ENCODE data around the gene ZNF394.
A peak's percentile ranks its signal among the peaks of the same experiment; 100 is the strongest.
"Not testable (repeated sequence)": the region's sequence is repeated elsewhere in the genome, so short reads cannot be mapped to it uniquely, and the experiment has no call there.

The ZNF394 gene

DNA sequence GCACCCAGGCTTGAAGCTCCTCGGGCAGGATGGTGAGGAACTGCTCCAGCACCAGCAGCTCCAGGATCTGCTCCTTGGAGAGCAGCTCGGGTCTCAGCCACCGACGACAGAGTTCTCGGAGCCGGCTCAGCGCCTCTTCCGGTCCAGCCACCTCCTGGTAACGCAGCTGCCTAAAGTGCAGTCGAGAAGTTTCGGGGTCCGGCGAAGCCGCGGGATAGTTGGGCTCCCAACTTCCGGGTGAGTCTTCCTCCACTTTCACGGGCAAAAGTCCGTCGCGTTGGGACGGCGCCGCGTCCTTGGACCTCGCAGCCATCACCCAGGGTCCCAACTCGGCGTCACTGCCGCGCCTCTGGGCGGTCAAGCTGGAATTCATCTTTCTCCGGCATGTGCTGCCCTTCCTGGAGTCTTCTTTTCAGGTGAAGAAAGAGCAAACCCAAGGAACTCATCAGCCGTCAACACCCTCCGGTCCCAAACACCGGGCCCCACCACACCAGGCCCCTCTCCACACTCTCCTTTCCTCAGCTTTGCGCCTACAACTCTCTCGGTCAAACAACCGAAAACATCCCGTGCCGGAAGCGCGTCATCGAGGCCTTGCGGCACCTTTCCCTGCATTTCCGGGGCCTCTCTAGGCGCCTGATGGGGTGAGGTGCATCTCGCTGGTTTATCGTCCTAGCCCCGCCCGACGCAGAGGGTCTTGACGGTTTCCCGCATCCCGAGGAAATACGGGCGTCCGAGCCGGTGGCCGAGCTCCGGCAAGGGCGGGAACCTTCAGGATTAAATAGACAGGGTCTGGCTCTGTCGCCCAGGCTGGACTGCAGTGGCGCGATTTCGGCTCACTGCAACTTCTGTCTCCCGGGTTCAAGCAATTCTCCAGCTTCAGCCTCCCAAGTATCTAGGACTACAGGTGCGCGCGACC lies at the start of gene ZNF394:
ZNF394 (minus strand) TSS at position 561 of the 916 bp plus-strand sequence; CDS start at position 373, 188 bp downstream.
- Histone ChIP-seq H3K4me1 (ENCODE audit: control insufficient read depth, low read depth, low read length) (peaks cover 3% of the 10 kb centered on the region), H3K9me3 (ENCODE audit: control insufficient read depth, low read depth, low read length) (no peaks in the 10 kb centered on the region), H3K27me3 (ENCODE audit: control insufficient read depth, insufficient read depth, low read length) (no peaks in the 10 kb centered on the region), H3K27ac (ENCODE audit: low read length) (peak within 1 kb of the TSS; percentile 55), H3K36me3 (ENCODE audit: control insufficient read depth, low read depth, low read length) (no peaks in the 10 kb centered on the region), H3K4me3 (ENCODE audit: low read length) (peak within 1 kb of the TSS; percentile 95), H3K9ac (ENCODE audit: low read length) (peak within 1 kb of the TSS; percentile 83)

DNA sequence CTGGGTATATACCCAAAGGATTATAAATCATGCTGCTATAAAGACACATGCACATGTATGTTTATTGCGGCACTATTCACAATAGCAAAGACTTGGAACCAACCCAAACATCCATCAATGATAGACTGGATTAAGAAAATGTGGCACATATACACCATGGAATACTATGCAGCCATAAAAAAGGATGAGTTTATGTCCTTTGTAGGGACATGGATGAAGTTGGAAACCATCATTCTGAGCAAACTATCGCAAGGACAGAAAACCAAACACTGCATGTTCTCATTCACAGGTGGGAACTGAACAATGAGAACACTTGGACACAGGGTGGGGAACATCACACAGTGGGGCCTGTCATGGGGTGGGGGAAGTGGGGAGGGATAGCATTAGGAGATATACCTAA lies 49.5 kb upstream of the ZNF394 start:
- not testable (repeated sequence) for H3K27me3 ChIP-seq (ENCODE audit: control insufficient read depth, insufficient read depth, low read length); H3K4me3 ChIP-seq (ENCODE audit: low read length); H3K9me3 ChIP-seq (ENCODE audit: control insufficient read depth, low read depth, low read length); H3K9ac ChIP-seq (ENCODE audit: low read length); H3K27ac ChIP-seq (ENCODE audit: low read length); H3K4me1 ChIP-seq (ENCODE audit: control insufficient read depth, low read depth, low read length)
- peaks cover 12% of the 10 kb centered on the region for H3K36me3 ChIP-seq (ENCODE audit: control insufficient read depth, low read depth, low read length)

- H3K27me3 ChIP-seq (ENCODE audit: control insufficient read depth, insufficient read depth, low read length); H3K9me3 ChIP-seq (ENCODE audit: control insufficient read depth, low read depth, low read length); H3K4me1 ChIP-seq (ENCODE audit: control insufficient read depth, low read depth, low read length); H3K9ac ChIP-seq (ENCODE audit: low read length); H3K27ac ChIP-seq (ENCODE audit: low read length); H3K4me3 ChIP-seq (ENCODE audit: low read length): not testable (repeated sequence)
- H3K36me3 ChIP-seq (ENCODE audit: control insufficient read depth, low read depth, low read length), result peaks cover 12% of the 10 kb centered on the region
Observed at GRCh38 chr7:99545308-99545707, 45.2 kb upstream of the ZNF394 start.

DNA sequence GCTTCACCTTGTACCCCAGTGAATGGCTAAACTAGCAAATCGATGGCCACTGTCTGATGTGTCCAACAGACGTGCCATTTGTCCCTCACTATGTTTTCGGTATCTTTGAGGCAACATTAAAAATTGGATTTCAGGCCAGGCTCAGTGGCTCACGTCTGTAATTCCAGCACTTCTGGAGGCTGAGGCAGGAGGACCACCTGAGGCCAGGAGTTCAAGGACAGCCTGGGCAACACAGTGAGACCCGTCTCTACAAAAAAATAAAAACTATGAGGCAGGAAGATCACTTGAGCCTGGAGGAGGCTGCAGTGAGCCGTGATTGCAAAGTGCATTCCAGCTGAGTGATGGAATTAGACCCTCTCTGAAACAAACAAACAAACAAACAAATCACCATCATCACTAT lies 43.8 kb upstream of the ZNF394 start:
- Histone ChIP-seq H3K4me1 (ENCODE audit: control insufficient read depth, low read depth, low read length) (no peaks in the 10 kb centered on the region), H3K9me3 (ENCODE audit: control insufficient read depth, low read depth, low read length) (peaks cover 9% of the 10 kb centered on the region), H3K4me3 (ENCODE audit: low read length) (no peak overlapping the region), H3K27me3 (ENCODE audit: control insufficient read depth, insufficient read depth, low read length) (no peaks in the 10 kb centered on the region), H3K27ac (ENCODE audit: low read length) (no peak overlapping the region), H3K9ac (ENCODE audit: low read length) (no peak overlapping the region), H3K36me3 (ENCODE audit: control insufficient read depth, low read depth, low read length) (peaks cover 12% of the 10 kb centered on the region)

GRCh38 chr7:99543081-99543671 lies 43.1 kb upstream of the ZNF394 start:
- Histone ChIP-seq H3K9ac (ENCODE audit: low read length) (no peak overlapping the region), H3K9me3 (ENCODE audit: control insufficient read depth, low read depth, low read length) (peaks cover 9% of the 10 kb centered on the region), H3K36me3 (ENCODE audit: control insufficient read depth, low read depth, low read length) (peaks cover 12% of the 10 kb centered on the region), H3K4me3 (ENCODE audit: low read length) (no peak overlapping the region), H3K27me3 (ENCODE audit: control insufficient read depth, insufficient read depth, low read length) (no peaks in the 10 kb centered on the region), H3K27ac (ENCODE audit: low read length) (no peak overlapping the region), H3K4me1 (ENCODE audit: control insufficient read depth, low read depth, low read length) (no peaks in the 10 kb centered on the region)

DNA sequence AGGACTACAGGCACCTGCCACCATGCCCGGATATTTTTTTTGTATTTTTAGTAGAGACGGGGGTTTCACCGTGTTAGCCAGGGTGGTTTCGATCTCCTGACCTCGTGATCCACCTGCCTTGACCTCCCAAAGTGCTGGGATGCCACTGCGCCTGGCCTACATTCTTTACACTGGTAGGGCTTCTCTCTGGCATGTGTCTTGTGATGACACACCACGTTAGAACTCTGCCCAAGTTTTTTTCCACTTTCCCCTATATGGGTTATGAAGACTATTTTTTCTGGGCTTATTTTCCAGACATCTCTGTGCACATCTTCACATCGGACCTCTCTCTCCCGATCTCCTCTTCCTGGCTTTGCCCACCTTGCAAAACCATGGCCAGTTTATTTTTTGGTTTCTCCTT lies 41.1 kb upstream of the ZNF394 start:
- H3K9ac ChIP-seq (ENCODE audit: low read length), result no peak overlapping the region
- H3K9me3 ChIP-seq (ENCODE audit: control insufficient read depth, low read depth, low read length), result peaks cover 9% of the 10 kb centered on the region
- H3K36me3 ChIP-seq (ENCODE audit: control insufficient read depth, low read depth, low read length), result no peaks in the 10 kb centered on the region

DNA sequence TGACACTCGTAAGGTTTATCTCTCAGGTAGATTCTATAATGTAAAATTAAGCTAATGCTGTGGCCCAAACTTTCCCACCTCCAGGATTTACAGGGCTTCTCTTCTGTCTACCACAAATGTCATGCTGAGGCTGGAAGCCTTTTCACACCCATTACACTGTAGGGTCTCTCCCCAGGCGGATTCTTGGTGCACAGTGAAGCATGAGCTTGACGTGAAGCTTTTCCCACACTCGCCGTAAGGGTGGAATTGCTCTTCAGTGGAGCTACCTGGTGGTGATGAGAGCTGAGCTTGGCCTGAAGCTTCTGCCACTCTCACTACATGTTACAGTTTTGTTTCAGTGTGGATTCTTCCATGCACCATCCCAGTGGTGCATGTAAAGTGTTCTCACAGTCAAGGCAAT lies 40.5 kb upstream of the ZNF394 start:
- H3K36me3 ChIP-seq (ENCODE audit: control insufficient read depth, low read depth, low read length), result no peaks in the 10 kb centered on the region
- peaks cover 9% of the 10 kb centered on the region for H3K9me3 ChIP-seq (ENCODE audit: control insufficient read depth, low read depth, low read length)
- no peaks in the 10 kb centered on the region for H3K27me3 ChIP-seq (ENCODE audit: control insufficient read depth, insufficient read depth, low read length)

More for the DNA sequence above, 41.1 kb upstream of the ZNF394 start:
- Histone ChIP-seq H3K4me1 (ENCODE audit: control insufficient read depth, low read depth, low read length) (no peaks in the 10 kb centered on the region), H3K27ac (ENCODE audit: low read length) (no peak overlapping the region), H3K4me3 (ENCODE audit: low read length) (no peak overlapping the region), H3K27me3 (ENCODE audit: control insufficient read depth, insufficient read depth, low read length) (no peaks in the 10 kb centered on the region)

GRCh38 chr7:99539213-99539811 lies 39.2 kb upstream of the ZNF394 start:
- H3K4me3 ChIP-seq (ENCODE audit: low read length), result no peak overlapping the region
- peaks cover 9% of the 10 kb centered on the region for H3K9me3 ChIP-seq (ENCODE audit: control insufficient read depth, low read depth, low read length)
- H3K27me3 ChIP-seq (ENCODE audit: control insufficient read depth, insufficient read depth, low read length), result no peaks in the 10 kb centered on the region
- no peak overlapping the region for H3K27ac ChIP-seq (ENCODE audit: low read length)
- no peaks in the 10 kb centered on the region for H3K4me1 ChIP-seq (ENCODE audit: control insufficient read depth, low read depth, low read length)
- H3K36me3 ChIP-seq (ENCODE audit: control insufficient read depth, low read depth, low read length), result no peaks in the 10 kb centered on the region
- H3K9ac ChIP-seq (ENCODE audit: low read length), result no peak overlapping the region

More for the DNA sequence above, 40.5 kb upstream of the ZNF394 start:
- Histone ChIP-seq H3K4me3 (ENCODE audit: low read length) (no peak overlapping the region), H3K4me1 (ENCODE audit: control insufficient read depth, low read depth, low read length) (no peaks in the 10 kb centered on the region), H3K27ac (ENCODE audit: low read length) (no peak overlapping the region), H3K9ac (ENCODE audit: low read length) (no peak overlapping the region)

DNA sequence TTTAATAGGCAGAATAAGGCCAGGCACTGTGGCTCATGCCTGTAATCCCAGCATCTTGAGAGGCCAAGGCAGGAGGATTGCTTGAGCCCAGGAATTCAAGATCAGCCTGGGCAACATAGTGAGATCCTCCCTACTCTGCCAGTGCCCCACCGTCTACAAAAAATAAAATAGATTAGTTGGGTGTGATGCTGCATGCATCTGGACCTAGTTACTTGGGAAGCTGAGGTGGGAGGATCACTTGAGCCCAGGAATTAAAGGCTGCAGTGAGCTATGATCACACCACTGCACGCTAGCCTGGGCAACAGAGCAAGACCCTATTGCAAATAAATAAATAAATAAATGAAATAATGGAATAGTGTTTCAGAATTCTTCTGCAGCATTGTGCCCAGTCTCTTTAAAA lies 35.6 kb upstream of the ZNF394 start:
- H3K4me1 ChIP-seq (ENCODE audit: control insufficient read depth, low read depth, low read length), result no peaks in the 10 kb centered on the region
- no peak overlapping the region for H3K4me3 ChIP-seq (ENCODE audit: low read length)
- H3K9ac ChIP-seq (ENCODE audit: low read length), result no peak overlapping the region
- H3K27ac ChIP-seq (ENCODE audit: low read length), result no peak overlapping the region
- peaks cover 21% of the 10 kb centered on the region for H3K36me3 ChIP-seq (ENCODE audit: control insufficient read depth, low read depth, low read length)
- no peaks in the 10 kb centered on the region for H3K27me3 ChIP-seq (ENCODE audit: control insufficient read depth, insufficient read depth, low read length)
- peaks cover 25% of the 10 kb centered on the region for H3K9me3 ChIP-seq (ENCODE audit: control insufficient read depth, low read depth, low read length)

- peaks cover 42% of the 10 kb centered on the region for H3K36me3 ChIP-seq (ENCODE audit: control insufficient read depth, low read depth, low read length)
- no peaks in the 10 kb centered on the region for H3K27me3 ChIP-seq (ENCODE audit: control insufficient read depth, insufficient read depth, low read length)
- peaks cover 25% of the 10 kb centered on the region for H3K9me3 ChIP-seq (ENCODE audit: control insufficient read depth, low read depth, low read length)
- no peak overlapping the region for H3K9ac ChIP-seq (ENCODE audit: low read length)
- no peaks in the 10 kb centered on the region for H3K4me1 ChIP-seq (ENCODE audit: control insufficient read depth, low read depth, low read length)
- no peak overlapping the region for H3K27ac ChIP-seq (ENCODE audit: low read length)
- H3K4me3 ChIP-seq (ENCODE audit: low read length), result no peak overlapping the region
Observed at GRCh38 chr7:99531354-99531765, 31.3 kb upstream of the ZNF394 start.

- H3K27ac ChIP-seq (ENCODE audit: low read length), result no peak overlapping the region
- H3K9me3 ChIP-seq (ENCODE audit: control insufficient read depth, low read depth, low read length), result peaks cover 7% of the 10 kb centered on the region
- peaks cover 39% of the 10 kb centered on the region for H3K36me3 ChIP-seq (ENCODE audit: control insufficient read depth, low read depth, low read length)
- no peaks in the 10 kb centered on the region for H3K27me3 ChIP-seq (ENCODE audit: control insufficient read depth, insufficient read depth, low read length)
- no peak overlapping the region for H3K4me3 ChIP-seq (ENCODE audit: low read length)
- H3K4me1 ChIP-seq (ENCODE audit: control insufficient read depth, low read depth, low read length), result no peaks in the 10 kb centered on the region
- no peak overlapping the region for H3K9ac ChIP-seq (ENCODE audit: low read length)
Observed at GRCh38 chr7:99525713-99526440, 25.8 kb upstream of the ZNF394 start.

Data from iPS-18a (cell line).